ENCODE results near the gene LSM7.

- TF ChIP-seq, protein P1, sequence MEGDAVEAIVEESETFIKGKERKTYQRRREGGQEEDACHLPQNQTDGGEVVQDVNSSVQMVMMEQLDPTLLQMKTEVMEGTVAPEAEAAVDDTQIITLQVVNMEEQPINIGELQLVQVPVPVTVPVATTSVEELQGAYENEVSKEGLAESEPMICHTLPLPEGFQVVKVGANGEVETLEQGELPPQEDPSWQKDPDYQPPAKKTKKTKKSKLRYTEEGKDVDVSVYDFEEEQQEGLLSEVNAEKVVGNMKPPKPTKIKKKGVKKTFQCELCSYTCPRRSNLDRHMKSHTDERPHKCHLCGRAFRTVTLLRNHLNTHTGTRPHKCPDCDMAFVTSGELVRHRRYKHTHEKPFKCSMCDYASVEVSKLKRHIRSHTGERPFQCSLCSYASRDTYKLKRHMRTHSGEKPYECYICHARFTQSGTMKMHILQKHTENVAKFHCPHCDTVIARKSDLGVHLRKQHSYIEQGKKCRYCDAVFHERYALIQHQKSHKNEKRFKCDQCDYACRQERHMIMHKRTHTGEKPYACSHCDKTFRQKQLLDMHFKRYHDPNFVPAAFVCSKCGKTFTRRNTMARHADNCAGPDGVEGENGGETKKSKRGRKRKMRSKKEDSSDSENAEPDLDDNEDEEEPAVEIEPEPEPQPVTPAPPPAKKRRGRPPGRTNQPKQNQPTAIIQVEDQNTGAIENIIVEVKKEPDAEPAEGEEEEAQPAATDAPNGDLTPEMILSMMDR (IDR thresholded peaks at IDR 0.05): no peak
- no peak for TF ChIP-seq POLR2A (IDR thresholded peaks at IDR 0.05)
Observed at GRCh38 chr19:2351591-2351990, 23.2 kb upstream of the LSM7 start.
